B cell (primary cell): ENCODE results near the gene MAD2L1BP.
"Not testable (repeated sequence)": the region's sequence is repeated elsewhere in the genome, so short reads cannot be mapped to it uniquely, and the experiment has no call there.

Source experiments
- EZH2 ChIP-seq: IDR thresholded peaks from 2 replicates; pipeline ENCODE4 v1.6.1; 2012; ENCODE audit warnings: borderline replicate concordance, low read depth, mild to moderate bottlenecking, moderate library complexity, low read length; ENCODE audit not compliant: insufficient read depth, poor library complexity, severe bottlenecking
- TF ChIP-seq, protein P1 (sequence below): fragments of 200-600 bp; IDR thresholded peaks from one replicate; pipeline ENCODE4 v1.8.0; 2022; ENCODE audit warnings: antibody characterized with exemption, mild to moderate bottlenecking

GRCh38 chr6:43662948-43663347 is 27.3 kb downstream of the MAD2L1BP start:
- TF ChIP-seq, protein P1, sequence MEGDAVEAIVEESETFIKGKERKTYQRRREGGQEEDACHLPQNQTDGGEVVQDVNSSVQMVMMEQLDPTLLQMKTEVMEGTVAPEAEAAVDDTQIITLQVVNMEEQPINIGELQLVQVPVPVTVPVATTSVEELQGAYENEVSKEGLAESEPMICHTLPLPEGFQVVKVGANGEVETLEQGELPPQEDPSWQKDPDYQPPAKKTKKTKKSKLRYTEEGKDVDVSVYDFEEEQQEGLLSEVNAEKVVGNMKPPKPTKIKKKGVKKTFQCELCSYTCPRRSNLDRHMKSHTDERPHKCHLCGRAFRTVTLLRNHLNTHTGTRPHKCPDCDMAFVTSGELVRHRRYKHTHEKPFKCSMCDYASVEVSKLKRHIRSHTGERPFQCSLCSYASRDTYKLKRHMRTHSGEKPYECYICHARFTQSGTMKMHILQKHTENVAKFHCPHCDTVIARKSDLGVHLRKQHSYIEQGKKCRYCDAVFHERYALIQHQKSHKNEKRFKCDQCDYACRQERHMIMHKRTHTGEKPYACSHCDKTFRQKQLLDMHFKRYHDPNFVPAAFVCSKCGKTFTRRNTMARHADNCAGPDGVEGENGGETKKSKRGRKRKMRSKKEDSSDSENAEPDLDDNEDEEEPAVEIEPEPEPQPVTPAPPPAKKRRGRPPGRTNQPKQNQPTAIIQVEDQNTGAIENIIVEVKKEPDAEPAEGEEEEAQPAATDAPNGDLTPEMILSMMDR: not testable (repeated sequence)
- TF ChIP-seq EZH2: not testable (repeated sequence)
